Activated T-cell treated with anti-CD3 and anti-CD28 coated beads for 24 hours (primary cell): Measurements from ENCODE around the gene ADAMTS17.

ENCODE experiments used
- DNase-seq: peaks from one replicate; pipeline ENCODE4 v3.0.0-alpha.2; 2020; ENCODE audit warnings: low read depth

The ADAMTS17 gene

DNA sequence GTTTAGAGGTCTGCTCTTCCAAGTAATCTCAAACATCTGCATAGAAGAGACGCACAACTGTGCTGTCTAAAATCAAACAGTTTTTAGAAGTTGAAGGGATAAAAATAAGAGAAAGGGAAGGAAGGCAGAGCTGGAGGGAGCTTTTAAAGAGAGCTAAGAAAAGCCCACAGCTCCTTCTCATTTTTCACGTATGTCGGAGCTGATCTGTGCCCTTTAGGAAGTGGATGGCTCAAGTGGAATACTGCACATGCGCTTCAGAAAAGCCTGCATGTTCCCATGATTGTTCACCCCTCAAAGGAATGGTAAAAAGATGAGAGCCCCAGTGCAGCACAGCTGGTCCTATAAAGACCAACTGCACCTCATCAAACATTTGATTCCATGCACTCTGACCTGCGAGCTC lies 207.2 kb downstream of the ADAMTS17 start:
- DNase-seq, result no peak

DNA sequence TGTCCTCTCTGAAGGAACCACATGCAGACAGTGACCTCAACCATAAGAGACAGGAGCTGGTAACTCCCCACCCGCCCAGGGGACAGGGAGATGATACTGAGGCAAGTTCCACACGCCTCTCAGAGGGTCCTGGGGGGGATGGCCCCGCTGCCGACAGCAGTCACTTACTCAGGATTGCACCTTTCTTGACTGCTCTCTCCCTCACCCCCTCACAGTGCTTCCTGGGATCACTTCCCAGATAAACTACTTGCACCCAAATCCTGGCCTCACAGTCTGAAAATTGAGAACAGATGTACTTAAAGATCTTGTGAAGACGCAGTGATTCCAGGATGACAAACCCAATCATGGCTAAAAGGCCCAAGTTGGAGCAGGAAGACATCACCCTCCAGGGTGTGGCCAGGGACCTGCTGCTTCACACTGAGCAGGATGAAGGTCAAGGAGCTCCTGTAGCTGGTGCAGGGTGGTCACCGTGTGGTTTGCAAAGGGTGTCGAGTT lies 207.6 kb downstream of the ADAMTS17 start:
- DNase-seq, result no peak

DNA sequence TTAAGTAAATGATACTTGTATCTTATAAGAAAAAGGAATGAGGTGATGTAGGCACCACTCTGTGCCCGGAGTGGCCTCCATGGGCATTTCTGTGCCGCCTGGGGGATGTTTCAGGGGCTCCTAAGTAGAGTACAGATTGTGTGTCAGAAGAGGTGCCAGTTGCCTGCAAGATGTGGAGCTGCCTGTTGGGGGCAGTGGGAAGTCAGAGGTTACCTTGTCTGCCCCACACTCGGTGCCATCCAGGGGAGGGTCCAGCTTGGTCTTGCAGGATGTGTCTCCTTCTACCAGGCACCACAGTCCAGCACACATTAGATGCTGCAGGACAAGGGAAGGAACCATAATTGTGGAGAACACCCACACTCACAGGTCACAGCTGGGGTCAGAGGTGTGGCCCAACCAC lies 208.8 kb downstream of the ADAMTS17 start:
- no peak for DNase-seq

DNA sequence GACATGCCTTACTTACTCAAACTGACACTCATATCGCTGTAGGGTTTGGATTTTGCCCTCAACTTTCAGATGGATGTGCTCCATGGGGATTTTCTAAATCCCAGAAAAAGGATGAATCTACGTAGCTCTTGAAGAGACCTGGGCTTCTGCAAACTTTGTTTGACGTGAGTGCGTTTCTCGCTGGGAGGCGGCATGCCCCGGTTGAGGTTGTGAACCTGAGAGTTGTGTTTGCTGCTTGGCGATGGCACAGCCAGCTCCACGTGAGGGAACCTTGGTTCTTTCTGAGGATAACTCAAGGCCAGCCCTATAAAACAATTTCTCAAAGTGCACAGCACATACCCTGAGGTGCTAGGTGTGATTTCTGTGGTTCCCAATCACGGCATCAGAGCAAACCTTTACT lies 209.5 kb downstream of the ADAMTS17 start:
- no peak for DNase-seq

DNA sequence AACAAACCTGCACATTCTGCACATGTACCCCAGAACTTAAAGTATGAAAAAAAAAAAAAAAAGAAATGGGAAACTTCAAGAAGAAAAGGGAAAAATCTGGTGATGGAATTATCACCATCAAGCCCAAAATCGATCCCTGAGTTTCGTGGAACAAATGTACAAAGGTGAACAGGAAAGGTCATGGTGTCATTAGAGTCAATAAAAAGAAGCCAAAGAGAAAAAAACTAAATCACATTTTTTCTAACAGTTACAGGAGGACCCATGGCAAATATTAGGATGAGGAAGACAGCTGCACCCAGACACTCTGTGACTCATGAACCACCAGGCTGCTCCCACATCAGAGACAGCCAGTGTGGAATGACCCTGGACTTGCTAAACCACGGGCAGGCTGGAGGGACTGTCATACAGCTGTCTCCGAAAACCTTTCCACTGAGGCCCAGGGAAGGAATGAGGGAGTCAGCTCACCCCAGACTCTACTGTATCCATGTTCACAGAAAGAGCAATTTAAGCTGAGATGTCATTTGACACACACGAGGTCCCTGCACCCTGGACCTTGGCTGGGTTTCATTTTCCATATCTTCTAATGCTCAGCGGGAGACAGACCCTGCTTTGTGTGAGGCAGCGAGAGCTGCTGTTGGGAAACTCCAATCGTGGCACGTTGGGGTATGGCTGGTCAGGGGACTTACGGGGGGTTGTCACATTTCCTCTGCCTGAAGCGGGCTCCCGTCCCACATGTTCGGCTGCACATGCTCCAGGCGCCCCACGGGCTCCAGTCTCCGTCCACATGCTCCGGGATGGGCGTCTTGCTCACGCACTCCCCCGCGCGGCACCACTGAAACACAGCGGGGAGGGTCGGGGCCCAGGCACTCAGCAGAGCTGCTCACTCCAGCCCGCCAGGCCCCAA lies 210.2 kb downstream of the ADAMTS17 start:
- DNase-seq, result peak; percentile 8

DNA sequence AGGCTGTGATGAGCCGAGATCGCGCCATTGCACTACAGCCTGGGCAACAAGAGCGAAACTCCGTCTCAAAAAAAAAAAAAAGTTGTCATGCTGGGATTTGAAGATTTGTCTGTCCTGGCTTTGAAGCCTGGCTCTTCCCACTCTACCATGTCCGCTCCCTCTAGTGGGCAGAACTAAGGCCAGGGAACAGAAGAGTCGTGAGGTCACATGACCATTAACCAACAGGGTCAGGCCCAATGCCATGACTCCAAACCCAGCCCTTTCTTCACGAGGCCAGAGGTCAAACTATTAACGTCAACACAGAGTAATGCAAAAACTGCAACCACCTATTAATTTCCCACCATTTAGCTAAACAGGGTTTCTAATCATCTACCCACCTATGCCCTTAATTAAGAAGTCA lies 212.1 kb downstream of the ADAMTS17 start:
- no peak for DNase-seq

DNA sequence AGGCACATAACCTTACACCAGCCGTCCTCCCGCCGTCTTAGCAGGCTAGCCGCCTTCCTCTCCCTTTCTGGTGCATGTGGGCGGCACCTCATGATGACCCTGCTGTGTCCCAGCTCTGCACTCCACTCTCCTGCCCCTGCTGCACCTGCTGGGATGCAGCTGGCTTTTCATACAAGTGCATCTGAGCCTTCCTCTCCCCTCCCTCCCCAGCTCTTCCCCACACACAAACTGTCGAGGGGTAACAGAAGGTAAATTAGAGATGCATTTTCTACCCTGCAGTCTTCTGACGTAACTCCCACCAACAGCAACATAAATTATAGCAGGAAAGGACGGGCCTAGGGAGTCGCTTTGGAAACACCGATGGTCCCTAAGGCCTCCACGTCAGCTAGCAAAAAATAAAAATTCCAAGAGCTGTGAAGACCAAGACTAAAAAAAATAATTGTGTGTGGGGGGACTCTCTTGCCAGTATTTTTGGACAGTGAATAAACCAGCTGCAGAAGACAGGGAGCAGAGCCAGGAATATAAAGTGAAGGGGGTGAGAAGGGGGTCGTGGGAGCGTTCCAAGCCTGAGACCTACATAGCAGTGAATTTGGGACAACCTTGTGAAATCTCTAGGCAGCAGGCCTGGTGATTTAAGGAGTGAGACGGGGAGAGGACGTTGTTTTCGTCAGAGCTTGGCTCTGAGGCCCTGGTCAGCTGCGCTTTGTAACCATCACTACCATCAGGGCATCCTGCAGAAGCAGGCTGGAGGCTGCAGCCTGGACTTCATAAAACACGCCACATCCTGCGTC lies 216.2 kb downstream of the ADAMTS17 start:
- DNase-seq, result no peak

DNA sequence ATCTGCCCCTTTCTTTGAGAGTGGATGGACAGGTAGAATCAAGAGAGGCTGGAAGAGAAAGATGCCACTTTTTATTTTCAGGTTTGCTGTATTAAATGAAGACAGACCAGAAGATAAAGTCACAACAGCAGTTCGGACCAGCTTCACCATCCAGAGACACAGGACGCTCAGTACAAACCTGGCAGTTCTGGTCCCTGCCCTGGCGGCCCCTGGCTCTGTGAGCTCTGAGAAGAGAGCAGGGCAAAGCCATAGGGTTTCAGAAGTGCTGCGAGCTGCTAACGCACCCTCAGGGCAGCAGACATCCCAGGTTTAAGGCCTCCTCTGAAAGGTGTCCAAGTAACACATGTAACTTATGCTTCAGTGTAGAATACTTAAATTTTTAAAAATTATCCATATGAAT lies 216.8 kb downstream of the ADAMTS17 start:
- DNase-seq, result no peak

DNA sequence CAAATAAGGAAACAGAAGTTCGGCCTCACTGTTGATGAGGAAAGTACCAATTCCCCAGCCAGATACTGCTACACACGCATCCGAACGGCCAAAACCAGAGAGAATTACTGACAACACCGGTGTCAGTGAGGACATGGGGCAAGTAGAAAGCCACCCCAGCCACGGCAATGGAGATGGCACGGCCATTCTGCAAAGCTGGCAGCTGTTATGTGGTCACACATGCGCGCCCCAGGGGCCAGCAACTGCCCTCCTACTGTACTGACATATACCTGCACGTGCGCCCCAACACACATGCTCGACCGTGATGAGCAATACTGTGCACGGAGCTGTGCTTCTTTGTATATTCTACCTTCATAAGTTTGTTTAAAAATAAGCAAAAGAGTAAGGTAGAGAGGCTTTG lies 217.4 kb downstream of the ADAMTS17 start:
- DNase-seq, result no peak

DNA sequence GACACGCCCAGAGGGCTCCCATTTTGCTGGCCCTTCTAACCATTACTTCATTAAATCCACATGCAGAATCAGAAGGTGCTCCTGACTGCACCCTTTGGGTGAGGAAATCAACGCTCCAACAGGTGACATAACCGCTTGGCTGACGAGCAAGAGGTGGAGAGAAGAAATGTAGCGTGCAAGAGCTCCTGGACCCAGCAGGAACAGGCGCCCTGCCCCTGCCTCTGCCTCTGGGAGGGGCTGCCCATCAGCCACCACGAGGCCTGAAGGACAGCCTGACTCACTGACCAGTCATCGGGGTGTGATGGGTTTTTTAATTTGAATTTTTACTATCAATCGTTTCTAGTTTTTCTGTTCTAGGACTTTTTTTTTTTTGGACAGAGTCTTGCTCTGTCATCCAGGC lies 218.2 kb downstream of the ADAMTS17 start:
- no peak for DNase-seq

DNA sequence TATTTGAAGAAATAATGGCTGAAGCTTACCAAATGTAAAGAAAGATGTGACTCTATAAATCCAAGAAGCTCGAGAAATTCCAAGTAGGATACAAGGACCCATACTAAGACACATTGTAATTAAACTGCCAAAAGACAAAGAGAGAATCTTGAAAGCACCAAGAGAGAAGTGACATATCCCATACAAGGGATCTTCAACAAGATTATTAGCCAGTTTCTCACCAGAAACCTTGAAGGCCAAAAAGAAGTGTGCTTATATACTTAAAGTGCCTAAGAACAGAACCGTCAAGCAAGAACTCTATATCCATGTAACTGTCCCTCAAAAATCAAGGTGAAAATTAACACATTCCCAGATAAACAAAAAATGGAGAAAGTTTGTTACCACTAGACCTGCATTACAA lies 220.5 kb downstream of the ADAMTS17 start:
- DNase-seq, result no peak

DNA sequence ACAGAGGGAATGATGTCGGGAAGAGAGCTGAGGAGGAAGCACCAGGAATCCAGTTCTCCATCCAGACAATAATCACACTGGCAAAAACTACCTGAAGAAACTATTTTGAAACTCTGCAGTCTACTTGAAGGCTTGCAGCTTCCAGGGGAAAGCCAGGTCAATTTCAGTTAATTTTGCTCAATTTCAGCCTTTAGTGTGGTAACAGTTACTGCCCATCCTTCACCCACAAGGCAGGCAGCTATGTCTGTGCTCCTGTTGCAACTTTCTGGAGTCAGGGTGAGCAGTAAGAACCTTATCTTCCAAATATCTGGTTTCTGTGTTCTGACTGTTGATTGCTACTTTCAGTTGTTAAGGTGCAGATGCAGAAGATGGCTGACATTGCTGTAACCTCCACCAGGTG lies 221.7 kb downstream of the ADAMTS17 start:
- no peak for DNase-seq

DNA sequence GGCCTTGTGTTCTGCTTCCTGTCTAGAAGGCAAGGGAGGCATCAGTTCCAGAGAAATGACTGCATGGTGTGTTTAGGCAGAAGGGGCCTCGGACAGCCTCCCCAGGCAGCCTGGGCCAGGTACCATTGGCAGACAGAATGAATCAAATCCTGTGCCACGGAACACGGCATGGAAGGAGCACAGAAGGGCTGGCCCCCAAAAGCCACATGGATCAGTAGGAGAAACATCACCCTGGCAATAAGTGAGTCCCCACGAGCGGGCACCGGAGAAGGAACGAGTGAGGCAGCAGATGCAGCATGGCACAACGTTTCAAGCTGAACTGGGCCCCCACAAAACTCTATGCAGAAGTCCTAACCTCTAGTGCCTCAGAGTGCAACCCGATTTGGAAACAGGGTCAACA lies 223.2 kb downstream of the ADAMTS17 start:
- no peak for DNase-seq

DNA sequence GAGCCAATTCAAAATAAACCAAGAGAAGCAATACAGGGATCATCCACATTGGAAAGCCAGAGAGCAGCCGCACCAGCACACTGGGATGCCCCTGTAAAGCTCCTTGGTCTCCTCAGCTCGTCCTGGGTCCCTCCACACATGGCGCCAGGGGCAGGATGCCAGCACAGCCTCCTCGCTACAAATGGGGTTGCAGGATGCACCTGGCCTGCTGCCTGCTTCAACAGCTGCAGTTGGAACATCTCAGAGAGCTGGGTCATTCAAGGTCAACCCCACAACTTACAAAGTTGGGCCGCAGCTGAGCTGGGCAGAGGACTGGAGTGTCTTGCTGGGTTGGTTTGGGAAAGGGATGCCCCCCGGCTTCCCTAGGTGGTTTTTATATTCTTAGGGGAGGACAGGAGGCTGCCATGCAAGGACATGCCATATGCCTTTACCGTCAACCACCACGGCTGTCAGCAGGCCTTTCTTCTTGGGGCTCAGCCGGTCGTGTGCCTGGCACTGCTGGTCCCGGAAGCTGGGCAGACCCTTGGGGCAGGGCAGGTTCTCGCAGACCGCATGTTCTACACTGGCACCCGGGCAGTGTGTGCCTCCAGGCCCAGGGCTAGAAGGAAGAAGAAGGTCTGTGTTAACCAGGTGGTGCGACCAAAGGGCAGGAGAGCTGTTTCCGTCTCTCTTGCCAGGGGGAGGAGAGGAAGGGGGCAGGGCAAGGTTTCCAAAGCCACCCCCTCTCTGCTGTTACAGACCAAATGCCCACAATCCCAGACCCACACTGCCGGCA lies 225.2 kb downstream of the ADAMTS17 start:
- DNase-seq, result no peak

DNA sequence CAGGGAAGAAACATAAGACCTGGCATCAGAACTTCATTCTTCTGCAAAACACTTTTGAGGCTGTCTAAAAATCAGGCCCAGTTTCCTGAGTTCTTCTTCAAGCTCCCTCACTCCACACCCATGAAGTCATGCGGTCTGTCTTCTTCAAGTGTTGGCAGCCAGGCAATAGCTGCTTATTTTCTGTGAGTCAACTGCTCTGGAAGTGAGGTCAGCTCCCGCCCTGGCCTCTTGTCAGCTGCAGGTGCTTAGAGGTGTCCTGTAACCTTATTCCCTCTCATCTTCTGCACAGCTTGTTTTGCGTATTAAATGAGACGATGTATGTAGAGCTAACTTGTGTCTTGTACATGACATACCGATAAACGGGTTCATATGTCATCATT lies 226.1 kb downstream of the ADAMTS17 start:
- DNase-seq, result no peak

DNA sequence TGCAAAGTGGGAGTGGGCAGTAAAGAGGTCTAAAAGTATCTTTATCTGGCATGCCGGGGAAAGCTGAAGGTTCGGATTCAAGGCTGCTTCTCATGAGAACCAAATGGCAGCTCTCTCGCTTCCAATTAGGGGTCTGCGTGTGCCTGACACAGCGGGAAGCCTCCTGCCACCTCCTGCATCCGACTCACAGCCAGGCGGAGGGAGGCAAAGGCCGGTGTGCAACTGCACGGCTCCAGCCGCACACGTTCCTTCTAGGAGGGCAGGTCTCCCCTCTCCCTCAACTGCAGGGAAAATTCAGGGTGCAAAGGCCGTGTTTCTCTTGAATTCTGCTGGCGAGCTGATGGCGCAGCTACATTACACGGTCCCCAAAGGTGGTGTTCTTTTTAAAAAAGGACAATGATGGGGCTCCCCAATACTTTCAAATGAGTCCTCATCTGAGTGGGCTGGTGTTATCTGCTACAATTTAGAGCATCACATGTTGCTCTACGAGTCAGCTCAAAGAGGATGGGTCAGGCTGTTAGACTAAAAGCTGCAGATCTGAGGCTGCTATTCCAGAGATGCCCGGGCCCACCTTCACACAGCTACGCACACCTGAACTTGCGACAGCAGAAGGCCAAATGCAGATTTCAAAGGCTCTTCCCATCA lies 226.6 kb downstream of the ADAMTS17 start:
- no peak for DNase-seq

DNA sequence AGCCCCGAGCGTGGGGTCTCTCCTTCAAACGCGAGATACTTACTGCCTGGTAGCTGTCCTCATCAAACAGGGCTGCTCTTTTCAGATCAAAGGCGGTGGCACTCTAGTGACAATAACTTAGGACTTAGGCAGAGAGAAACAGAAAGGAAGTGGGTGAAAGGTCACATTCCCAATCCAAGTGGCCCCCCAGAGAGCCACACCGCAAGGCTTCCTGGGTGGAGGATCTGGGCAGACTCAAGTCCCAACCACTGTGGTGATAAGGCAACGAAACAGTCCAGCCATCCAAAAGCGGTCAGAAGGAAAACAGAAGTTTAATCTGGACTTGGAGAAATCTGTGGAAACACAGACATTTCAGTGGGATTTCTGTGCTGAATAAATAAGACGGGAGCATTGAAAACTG lies 227.2 kb downstream of the ADAMTS17 start:
- no peak for DNase-seq

DNA sequence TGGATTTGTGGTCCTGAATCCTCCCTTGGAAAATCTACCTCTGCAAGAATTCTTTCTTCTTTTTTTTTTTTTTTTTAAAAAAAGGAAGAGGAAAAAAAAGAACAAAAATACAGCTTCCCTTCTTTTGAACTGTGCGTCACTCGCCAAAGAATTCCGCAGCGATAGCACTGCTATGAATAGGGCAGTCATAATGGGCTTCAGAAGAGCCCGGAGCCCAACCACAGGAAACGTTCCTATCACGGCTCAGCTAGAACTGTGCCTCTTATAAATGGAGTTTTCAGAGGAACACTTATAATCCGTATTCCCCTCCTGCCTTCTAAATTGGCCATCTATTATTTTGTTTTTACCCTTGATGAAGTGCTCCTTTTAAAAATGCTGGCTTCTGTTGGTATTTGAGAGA lies 227.7 kb downstream of the ADAMTS17 start:
- no peak for DNase-seq

DNA sequence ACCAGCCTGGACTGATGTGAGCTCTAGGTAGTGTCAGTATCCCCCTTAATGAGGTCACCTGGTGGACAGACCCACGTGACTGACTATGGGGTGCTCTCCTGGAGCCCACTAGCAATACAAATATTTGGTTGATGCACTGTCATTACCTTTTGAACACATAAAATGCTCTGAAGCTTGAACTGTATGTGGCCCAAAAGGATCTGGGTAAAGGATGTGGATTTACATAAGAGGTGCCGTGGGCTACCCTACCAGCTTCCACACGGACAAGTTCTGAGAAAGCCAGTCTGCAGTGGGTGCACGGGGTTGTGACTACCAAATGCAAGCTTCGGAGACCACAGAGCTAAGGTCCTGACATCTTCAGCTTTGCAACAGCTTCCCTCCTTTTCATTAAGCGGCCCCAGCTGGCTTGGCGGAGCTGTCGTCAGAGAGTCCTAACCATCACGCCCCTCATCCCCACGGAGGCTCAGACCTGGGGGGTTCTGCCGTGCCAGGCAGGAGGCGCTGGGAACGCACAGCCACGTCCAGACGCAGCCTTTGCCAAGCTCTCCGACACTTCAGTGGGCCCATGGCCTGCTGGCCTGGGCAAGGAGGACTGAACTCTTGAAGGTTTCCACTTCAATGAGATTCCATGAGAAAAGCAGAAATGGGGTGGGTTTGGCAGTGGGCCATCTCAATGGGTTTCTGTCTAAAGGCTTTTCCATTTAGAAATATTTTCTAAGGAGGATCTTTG lies 228.3 kb downstream of the ADAMTS17 start:
- DNase-seq, result no peak

DNA sequence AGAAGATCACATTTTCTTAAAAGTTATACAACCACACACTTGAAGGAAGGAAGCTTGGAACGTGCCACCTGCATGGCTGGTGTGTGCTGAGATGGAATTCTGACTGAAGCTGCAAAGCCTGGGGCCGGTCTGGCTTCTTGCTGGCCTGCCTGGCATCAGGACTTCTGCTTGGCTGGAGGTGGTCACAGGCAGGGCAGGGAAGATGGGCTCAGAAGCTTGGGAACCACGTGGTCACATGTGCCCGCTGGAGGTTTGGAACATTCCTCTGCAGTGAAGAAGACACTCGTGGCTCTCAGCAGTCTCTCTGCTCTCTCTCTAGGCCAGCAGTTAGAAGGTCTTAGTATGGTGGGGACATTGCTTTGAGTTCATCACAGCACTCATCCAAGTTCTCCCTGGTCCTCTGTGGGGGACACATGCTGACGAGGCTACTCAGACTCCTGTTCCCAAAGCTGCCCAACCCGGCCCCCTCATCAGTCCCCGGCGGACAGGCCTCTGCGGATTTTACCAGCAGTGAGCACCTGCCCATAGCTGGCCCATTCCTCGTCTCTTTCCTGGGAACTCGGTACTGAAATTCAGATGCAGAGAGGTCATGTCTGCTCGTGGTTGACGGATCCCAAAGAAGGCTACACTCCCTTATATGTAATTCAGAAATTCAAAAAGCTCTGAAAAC lies 229.0 kb downstream of the ADAMTS17 start:
- DNase-seq, result no peak

DNA sequence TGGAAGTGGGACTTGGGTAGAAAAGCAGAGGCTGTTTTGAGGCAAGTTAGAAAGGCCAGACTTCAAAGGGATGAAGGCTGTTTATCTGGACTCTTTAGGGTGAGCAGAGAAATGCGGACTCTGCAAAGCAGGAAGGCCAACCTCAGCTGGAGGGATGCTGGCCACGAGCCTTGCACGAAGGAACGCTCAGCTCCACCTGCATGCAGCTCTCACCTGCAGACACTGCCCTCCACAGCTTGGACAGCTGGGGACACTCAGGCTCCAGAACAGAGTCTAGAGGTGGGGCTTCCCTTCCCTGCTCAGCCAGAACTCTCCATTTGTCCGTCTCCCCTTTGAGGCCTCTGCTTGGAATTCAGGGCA lies 229.7 kb downstream of the ADAMTS17 start:
- no peak for DNase-seq
